GM12864 (cell line): ENCODE results near the gene GLUL.

ENCODE experiments used
- DNase-seq: peaks from one replicate; pipeline ENCODE4 v3.0.0-alpha.2; 2011; ENCODE audit warnings: low read depth
- H3K4me3 ChIP-seq: 2 replicates; pipeline ENCODE4 v1.5.1; 2011; ENCODE audit warnings: mild to moderate bottlenecking, low read depth, low read length, control low read depth
- TF ChIP-seq, protein P1 (sequence below): IDR thresholded peaks from 2 replicates; pipeline ENCODE4 v1.5.1; 2011; ENCODE audit warnings: low read depth, mild to moderate bottlenecking, moderate library complexity, low read length, control low read depth, inconsistent platforms; ENCODE audit errors: missing control alignments

The GLUL gene

GRCh38 chr1:182355723-182356098 lies 35.9 kb downstream of the GLUL start:
- no peak overlapping the region for H3K4me3 ChIP-seq
- TF ChIP-seq, protein P1, sequence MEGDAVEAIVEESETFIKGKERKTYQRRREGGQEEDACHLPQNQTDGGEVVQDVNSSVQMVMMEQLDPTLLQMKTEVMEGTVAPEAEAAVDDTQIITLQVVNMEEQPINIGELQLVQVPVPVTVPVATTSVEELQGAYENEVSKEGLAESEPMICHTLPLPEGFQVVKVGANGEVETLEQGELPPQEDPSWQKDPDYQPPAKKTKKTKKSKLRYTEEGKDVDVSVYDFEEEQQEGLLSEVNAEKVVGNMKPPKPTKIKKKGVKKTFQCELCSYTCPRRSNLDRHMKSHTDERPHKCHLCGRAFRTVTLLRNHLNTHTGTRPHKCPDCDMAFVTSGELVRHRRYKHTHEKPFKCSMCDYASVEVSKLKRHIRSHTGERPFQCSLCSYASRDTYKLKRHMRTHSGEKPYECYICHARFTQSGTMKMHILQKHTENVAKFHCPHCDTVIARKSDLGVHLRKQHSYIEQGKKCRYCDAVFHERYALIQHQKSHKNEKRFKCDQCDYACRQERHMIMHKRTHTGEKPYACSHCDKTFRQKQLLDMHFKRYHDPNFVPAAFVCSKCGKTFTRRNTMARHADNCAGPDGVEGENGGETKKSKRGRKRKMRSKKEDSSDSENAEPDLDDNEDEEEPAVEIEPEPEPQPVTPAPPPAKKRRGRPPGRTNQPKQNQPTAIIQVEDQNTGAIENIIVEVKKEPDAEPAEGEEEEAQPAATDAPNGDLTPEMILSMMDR = no peak
- DNase-seq = no peak

DNA sequence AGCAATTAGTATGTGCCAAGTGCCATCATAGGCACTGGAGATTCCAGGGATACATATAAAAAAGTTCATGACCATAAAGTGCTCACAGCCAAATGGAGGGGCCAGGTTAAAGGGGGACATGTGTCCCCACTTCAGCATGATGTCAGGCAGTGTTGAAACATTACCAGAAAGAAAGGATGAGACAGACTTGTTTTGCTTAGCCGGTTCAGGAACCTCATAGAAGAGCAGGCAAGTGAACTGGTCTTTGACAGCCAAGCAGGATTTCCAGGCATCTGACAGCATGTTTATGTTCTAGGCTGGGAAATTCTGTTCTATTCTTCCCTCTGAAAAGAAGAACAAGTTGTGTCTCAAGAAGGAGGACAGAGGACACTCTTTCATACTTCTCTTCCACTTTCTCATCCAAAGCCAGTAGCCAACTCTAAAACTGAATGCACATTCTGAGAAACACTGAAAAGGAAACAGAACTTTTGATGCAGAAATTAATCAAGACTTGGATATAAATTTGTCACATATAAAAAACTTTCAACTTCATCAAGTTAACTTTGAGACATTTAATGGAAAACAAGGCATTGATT lies 39.7 kb downstream of the GLUL start:
- DNase-seq = no peak
- no peak overlapping the region for H3K4me3 ChIP-seq
- TF ChIP-seq, protein P1 = no peak

- TF ChIP-seq, protein P1 = no peak
- no peak for DNase-seq
- no peak overlapping the region for H3K4me3 ChIP-seq
Measured at GRCh38 chr1:182350839-182351238, 40.8 kb downstream of the GLUL start.

DNA sequence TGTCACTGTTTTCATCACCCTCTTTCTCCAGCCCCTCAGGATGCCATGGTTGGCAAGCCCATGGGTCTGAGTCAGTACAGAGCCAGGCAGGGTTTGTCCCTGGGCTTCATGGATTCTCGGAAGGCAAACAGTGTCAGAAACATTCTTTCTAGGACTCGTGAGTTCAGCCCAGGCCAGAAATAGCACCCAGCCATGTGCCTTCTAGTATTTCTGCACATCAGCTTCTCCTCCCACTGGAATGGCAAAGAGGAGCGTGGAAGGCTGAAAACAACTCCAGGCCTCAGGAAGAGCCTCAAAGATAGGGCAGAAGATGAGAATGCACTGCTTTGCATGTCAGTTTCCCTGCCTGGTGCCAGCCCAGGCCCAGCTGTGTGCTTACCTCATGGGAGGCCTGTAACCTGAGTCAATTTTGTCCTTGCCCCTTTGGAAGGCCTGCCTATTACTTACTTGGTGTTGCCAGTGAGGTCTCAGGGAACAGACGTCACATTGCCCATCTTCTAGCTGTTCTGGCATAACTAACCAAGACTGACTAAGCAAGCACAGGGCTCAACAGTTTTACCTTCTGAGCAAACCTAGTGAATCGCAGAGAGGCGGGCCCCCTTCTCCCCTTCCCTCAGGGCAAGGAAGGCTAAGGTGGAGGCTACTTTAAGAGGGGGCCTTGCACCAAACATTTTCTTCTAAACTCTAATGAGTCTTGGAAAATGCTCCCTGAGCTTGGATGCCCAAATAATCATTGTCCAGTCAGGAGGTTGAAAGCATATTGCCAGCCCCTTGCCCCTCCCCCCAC lies 42.4 kb downstream of the GLUL start:
- TF ChIP-seq, protein P1 = no peak
- DNase-seq = no peak
- no peak overlapping the region for H3K4me3 ChIP-seq

- no peak overlapping the region for H3K4me3 ChIP-seq
- no peak for DNase-seq
- TF ChIP-seq, protein P1 = no peak
Measured at GRCh38 chr1:182347019-182347418, 44.6 kb downstream of the GLUL start.

GRCh38 chr1:182340233-182341058 lies 51.1 kb downstream of the GLUL start:
- no peak overlapping the region for H3K4me3 ChIP-seq
- TF ChIP-seq, protein P1 = no peak
- DNase-seq = no peak
